NCI-H524 (cell line): Measurements from ENCODE around the gene EN2.

Experiments
- DNase-seq, 2 experiments: peaks; one replicate each; lab custom pipeline; 2025; lab: John Stamatoyannopoulos, UW

Gene EN2

GRCh38 chr7:155486783-155487508, 29.0 kb downstream of the EN2 start:
- no peak for DNase-seq

- DNase-seq, result no peak
Measured at GRCh38 chr7:155487509-155488482, 29.9 kb downstream of the EN2 start.

- no peak for DNase-seq
Measured at GRCh38 chr7:155488483-155489127, 30.7 kb downstream of the EN2 start.

GRCh38 chr7:155489158-155489840, 31.4 kb downstream of the EN2 start:
- peak in 1 of 2 experiments; percentile 29 for DNase-seq

- DNase-seq, result no peak
Measured at GRCh38 chr7:155489862-155490696, 32.1 kb downstream of the EN2 start.

GRCh38 chr7:155490697-155491628, 33.0 kb downstream of the EN2 start:
- DNase-seq, result no peak

- no peak for DNase-seq
Measured at GRCh38 chr7:155491812-155492211, 33.9 kb downstream of the EN2 start.

GRCh38 chr7:155493744-155494538, 36.0 kb downstream of the EN2 start:
- DNase-seq, result no peak

GRCh38 chr7:155494551-155494950, 36.6 kb downstream of the EN2 start:
- DNase-seq, result no peak

GRCh38 chr7:155495440-155496248, 37.7 kb downstream of the EN2 start:
- DNase-seq, result no peak

- DNase-seq, result no peak
Measured at GRCh38 chr7:155496267-155497005, 38.5 kb downstream of the EN2 start.

GRCh38 chr7:155497149-155497901, 39.4 kb downstream of the EN2 start:
- no peak for DNase-seq

- DNase-seq, result no peak
Measured at GRCh38 chr7:155505422-155505793, 47.5 kb downstream of the EN2 start.

- no peak for DNase-seq
Measured at GRCh38 chr7:155506854-155507337, 49.0 kb downstream of the EN2 start.

GRCh38 chr7:155507576-155507975, 49.6 kb downstream of the EN2 start:
- DNase-seq, result no peak
